ENCODE measurements around the gene ZNF69.
"Not testable (repeated sequence)": the region's sequence is repeated elsewhere in the genome, so short reads cannot be mapped to it uniquely, and the experiment has no call there.

The ZNF69 gene

GRCh38 chr19:11938383-11938782 lies 50.8 kb downstream of the ZNF69 start:
- H3K27ac ChIP-seq (ENCODE audit: low read length); H3K27me3 ChIP-seq (ENCODE audit: low read depth, low read length); H3K4me1 ChIP-seq (ENCODE audit: control insufficient read depth in 1 of 2, insufficient read depth in 2 of 2, low read length in 2 of 2); H3K4me3 ChIP-seq (ENCODE audit: low read depth in 1 of 2, low read length in 2 of 2): not testable (repeated sequence)
- Histone ChIP-seq H3K9me3 (ENCODE audit: control insufficient read depth in 1 of 2, low read length in 2 of 2) (peaks cover 15 to 20% of the 10 kb centered on the region in 2 donors), H3K36me3 (ENCODE audit: control insufficient read depth in 1 of 2, insufficient read depth in 2 of 2, low read length in 2 of 2) (peaks cover 8 to 27% of the 10 kb centered on the region in 2 donors)

GRCh38 chr19:11941361-11941887 lies 53.8 kb downstream of the ZNF69 start:
- peak overlapping the region in 1 of 2 donors; percentile 45 for H3K4me3 ChIP-seq (ENCODE audit: low read depth in 1 of 2, low read length in 2 of 2)
- H3K36me3 ChIP-seq (ENCODE audit: control insufficient read depth in 1 of 2, insufficient read depth in 2 of 2, low read length in 2 of 2), result peaks cover 8 to 51% of the 10 kb centered on the region in 2 donors

GRCh38 chr19:11942008-11942842 lies 54.6 kb downstream of the ZNF69 start:
- Histone ChIP-seq H3K36me3 (ENCODE audit: control insufficient read depth in 1 of 2, insufficient read depth in 2 of 2, low read length in 2 of 2) (peaks cover 11 to 59% of the 10 kb centered on the region in 2 donors), H3K4me1 (ENCODE audit: control insufficient read depth in 1 of 2, insufficient read depth in 2 of 2, low read length in 2 of 2) (no peaks in the 10 kb centered on the region), H3K27ac (ENCODE audit: low read length) (no peak overlapping the region), H3K27me3 (ENCODE audit: low read depth, low read length) (no peaks in the 10 kb centered on the region), H3K4me3 (ENCODE audit: low read depth in 1 of 2, low read length in 2 of 2) (peak overlapping the region in 1 of 2 donors; percentile 45), H3K9me3 (ENCODE audit: control insufficient read depth in 1 of 2, low read length in 2 of 2) (peaks cover 46 to 55% of the 10 kb centered on the region in 2 donors)

More at GRCh38 chr19:11941361-11941887, 53.8 kb downstream of the ZNF69 start:
- not testable (repeated sequence) for H3K27me3 ChIP-seq (ENCODE audit: low read depth, low read length); H3K27ac ChIP-seq (ENCODE audit: low read length); H3K4me1 ChIP-seq (ENCODE audit: control insufficient read depth in 1 of 2, insufficient read depth in 2 of 2, low read length in 2 of 2)
- peaks cover 39 to 47% of the 10 kb centered on the region in 2 donors for H3K9me3 ChIP-seq (ENCODE audit: control insufficient read depth in 1 of 2, low read length in 2 of 2)

- Histone ChIP-seq H3K36me3 (ENCODE audit: control insufficient read depth in 1 of 2, insufficient read depth in 2 of 2, low read length in 2 of 2) (peaks cover 17 to 61% of the 10 kb centered on the region in 2 donors), H3K27me3 (ENCODE audit: low read depth, low read length) (no peaks in the 10 kb centered on the region), H3K9me3 (ENCODE audit: control insufficient read depth in 1 of 2, low read length in 2 of 2) (peaks cover 51 to 60% of the 10 kb centered on the region in 2 donors), H3K4me3 (ENCODE audit: low read depth in 1 of 2, low read length in 2 of 2) (peak overlapping the region in 1 of 2 donors; percentile 45), H3K4me1 (ENCODE audit: control insufficient read depth in 1 of 2, insufficient read depth in 2 of 2, low read length in 2 of 2) (no peaks in the 10 kb centered on the region), H3K27ac (ENCODE audit: low read length) (no peak overlapping the region)
These were observed 55.2 kb downstream of the ZNF69 start for GRCh38 chr19:11942843-11943108.

- H3K27me3 ChIP-seq (ENCODE audit: low read depth, low read length), result no peaks in the 10 kb centered on the region
- peaks cover 35 to 79% of the 10 kb centered on the region in 2 donors for H3K36me3 ChIP-seq (ENCODE audit: control insufficient read depth in 1 of 2, insufficient read depth in 2 of 2, low read length in 2 of 2)
- H3K9me3 ChIP-seq (ENCODE audit: control insufficient read depth in 1 of 2, low read length in 2 of 2), result peaks cover 70 to 79% of the 10 kb centered on the region in 2 donors
- no peaks in the 10 kb centered on the region for H3K4me1 ChIP-seq (ENCODE audit: control insufficient read depth in 1 of 2, insufficient read depth in 2 of 2, low read length in 2 of 2)
- no peak overlapping the region for H3K27ac ChIP-seq (ENCODE audit: low read length)
- peak overlapping the region; percentile 5 to 58 for H3K4me3 ChIP-seq (ENCODE audit: low read depth in 1 of 2, low read length in 2 of 2)
These were observed 57.1 kb downstream of the ZNF69 start for GRCh38 chr19:11944656-11945055.

- H3K36me3 ChIP-seq (ENCODE audit: control insufficient read depth in 1 of 2, insufficient read depth in 2 of 2, low read length in 2 of 2), result peaks cover 34 to 78% of the 10 kb centered on the region in 2 donors
- H3K4me1 ChIP-seq (ENCODE audit: control insufficient read depth in 1 of 2, insufficient read depth in 2 of 2, low read length in 2 of 2), result no peaks in the 10 kb centered on the region
- no peak overlapping the region for H3K27ac ChIP-seq (ENCODE audit: low read length)
- H3K4me3 ChIP-seq (ENCODE audit: low read depth in 1 of 2, low read length in 2 of 2), result peak overlapping the region; percentile 16 to 58
- H3K27me3 ChIP-seq (ENCODE audit: low read depth, low read length), result no peaks in the 10 kb centered on the region
- H3K9me3 ChIP-seq (ENCODE audit: control insufficient read depth in 1 of 2, low read length in 2 of 2), result peaks cover 61 to 92% of the 10 kb centered on the region in 2 donors
These were observed 61.1 kb downstream of the ZNF69 start for GRCh38 chr19:11948646-11949045.

GRCh38 chr19:11949201-11949600 lies 61.6 kb downstream of the ZNF69 start:
- H3K36me3 ChIP-seq (ENCODE audit: control insufficient read depth in 1 of 2, insufficient read depth in 2 of 2, low read length in 2 of 2), result peaks cover 34 to 73% of the 10 kb centered on the region in 2 donors
- H3K27ac ChIP-seq (ENCODE audit: low read length), result no peak overlapping the region
- H3K9me3 ChIP-seq (ENCODE audit: control insufficient read depth in 1 of 2, low read length in 2 of 2), result peaks cover 58 to 89% of the 10 kb centered on the region in 2 donors
- no peaks in the 10 kb centered on the region for H3K4me1 ChIP-seq (ENCODE audit: control insufficient read depth in 1 of 2, insufficient read depth in 2 of 2, low read length in 2 of 2)
- H3K4me3 ChIP-seq (ENCODE audit: low read depth in 1 of 2, low read length in 2 of 2), result peak overlapping the region; percentile 16 to 58
- no peaks in the 10 kb centered on the region for H3K27me3 ChIP-seq (ENCODE audit: low read depth, low read length)

- H3K4me3 ChIP-seq (ENCODE audit: low read depth in 1 of 2, low read length in 2 of 2), result peak overlapping the region; percentile 2 to 58
- H3K27me3 ChIP-seq (ENCODE audit: low read depth, low read length); H3K27ac ChIP-seq (ENCODE audit: low read length); H3K4me1 ChIP-seq (ENCODE audit: control insufficient read depth in 1 of 2, insufficient read depth in 2 of 2, low read length in 2 of 2): not testable (repeated sequence)
- H3K36me3 ChIP-seq (ENCODE audit: control insufficient read depth in 1 of 2, insufficient read depth in 2 of 2, low read length in 2 of 2), result peaks cover 34 to 68% of the 10 kb centered on the region in 2 donors
- peaks cover 54 to 88% of the 10 kb centered on the region in 2 donors for H3K9me3 ChIP-seq (ENCODE audit: control insufficient read depth in 1 of 2, low read length in 2 of 2)
These were observed 62.1 kb downstream of the ZNF69 start for GRCh38 chr19:11949614-11950080.

GRCh38 chr19:11950312-11950711 lies 62.7 kb downstream of the ZNF69 start:
- no peaks in the 10 kb centered on the region for H3K27me3 ChIP-seq (ENCODE audit: low read depth, low read length)
- H3K36me3 ChIP-seq (ENCODE audit: control insufficient read depth in 1 of 2, insufficient read depth in 2 of 2, low read length in 2 of 2), result peaks cover 34 to 62% of the 10 kb centered on the region in 2 donors
- peaks cover 47 to 83% of the 10 kb centered on the region in 2 donors for H3K9me3 ChIP-seq (ENCODE audit: control insufficient read depth in 1 of 2, low read length in 2 of 2)
- peak overlapping the region; percentile 2 to 58 for H3K4me3 ChIP-seq (ENCODE audit: low read depth in 1 of 2, low read length in 2 of 2)
- H3K27ac ChIP-seq (ENCODE audit: low read length), result no peak overlapping the region
- H3K4me1 ChIP-seq (ENCODE audit: control insufficient read depth in 1 of 2, insufficient read depth in 2 of 2, low read length in 2 of 2), result no peaks in the 10 kb centered on the region
